K562 (cell line): ENCODE measurements around the gene TRIM62. TPM values are rescaled to one million over a fixed set of nuclear protein-coding genes. Genes with fewer than 3 reads are reported as not detected.

ENCODE experiments used
- CHD2 ChIP-seq: IDR thresholded peaks from 2 replicates; pipeline ENCODE4 v1.6.1; 2011; ENCODE audit warnings: low read depth, low read length
- ELK1 ChIP-seq: sonication (generic); formaldehyde crosslinking; IDR thresholded peaks from 2 replicates; pipeline ENCODE4 v1.8.1; 2022; ENCODE audit warnings: missing genetic modification reagents
- ELK3 ChIP-seq: fragments of 450-650 bp; formaldehyde crosslinking; IDR thresholded peaks from 2 replicates; pipeline ENCODE4 v1.4.0; 2020; ENCODE audit warnings: mild to moderate bottlenecking
- FOSL1 ChIP-seq: fragments of 200-800 bp; sonication (Bioruptor generic); conservative IDR thresholded peaks from 2 replicates; pipeline ENCODE4 v1.6.1; 2016; ENCODE audit warnings: missing genetic modification characterization, missing compliant biosample characterization
- GTF2F1 ChIP-seq: IDR thresholded peaks from 2 replicates; pipeline ENCODE4 v1.6.1; 2011; ENCODE audit warnings: low read depth, low read length, improper control_type of control experiment
- HMGXB4 ChIP-seq: sonication (generic); formaldehyde crosslinking; IDR thresholded peaks from 2 replicates; pipeline ENCODE4 v1.8.1; 2023; ENCODE audit warnings: mild to moderate bottlenecking, missing genetic modification reagents
- HNRNPL ChIP-seq: fragments of 200-400 bp; formaldehyde crosslinking; IDR thresholded peaks from 2 replicates; pipeline ENCODE4 v1.6.1; 2017; ENCODE audit warnings: low read depth, mild to moderate bottlenecking, low read length
- KAT8 ChIP-seq: fragments of 450-650 bp; IDR thresholded peaks from 2 replicates; pipeline ENCODE4 v1.6.1; 2016; ENCODE audit warnings: low read depth, mild to moderate bottlenecking
- MLX ChIP-seq, 2 experiments: fragments of 450-650 bp in 1 of 2; sonication (generic) in 1 of 2; formaldehyde crosslinking; conservative IDR thresholded peaks; 2 replicates each; pipeline versions ENCODE4 v1.4.0 to v1.8.1; 2020 to 2022; ENCODE audit warnings: mild to moderate bottlenecking in 1 of 2, missing genetic modification reagents in 1 of 2
- POLR2AphosphoS2 ChIP-seq: IDR thresholded peaks from 2 replicates; pipeline ENCODE4 v1.6.1; 2012; ENCODE audit warnings: low read length, improper control_type of control experiment
- SMAD1 ChIP-seq: fragments of 150-350 bp; IDR thresholded peaks from 2 replicates; pipeline ENCODE4 v1.6.1; 2014; ENCODE audit warnings: low read length, low read depth; ENCODE audit not compliant: partially characterized antibody
- SREBF1 ChIP-seq: fragments of 150-350 bp; IDR thresholded peaks from 2 replicates; pipeline ENCODE4 v1.6.1; 2014; ENCODE audit warnings: antibody characterized with exemption, low read depth, low read length, borderline replicate concordance
- SRSF1 ChIP-seq: fragments of 200-400 bp; formaldehyde crosslinking; IDR thresholded peaks from 2 replicates; pipeline ENCODE4 v1.6.1; 2017; ENCODE audit warnings: mild to moderate bottlenecking, low read depth, low read length, moderate library complexity
- SUPT5H ChIP-seq: fragments of 450-650 bp; IDR thresholded peaks from 2 replicates; pipeline ENCODE4 v1.6.1; 2016
- TGIF2 ChIP-seq: sonication (generic); formaldehyde crosslinking; IDR thresholded peaks from 2 replicates; pipeline ENCODE4 v1.8.1; 2022; ENCODE audit warnings: mild to moderate bottlenecking, missing genetic modification reagents, moderate library complexity
- THRB ChIP-seq: fragments of 450-650 bp; formaldehyde crosslinking; conservative IDR thresholded peaks from 2 replicates; pipeline ENCODE4 v1.4.0; 2022; ENCODE audit warnings: mild to moderate bottlenecking, missing genetic modification characterization
- TRIM28 ChIP-seq: fragments of 450-650 bp; IDR thresholded peaks from 2 replicates; pipeline ENCODE4 v1.6.1; 2017
- XRCC4 ChIP-seq: IDR thresholded peaks from one replicate; pipeline ENCODE4 v1.6.1; 2011; ENCODE audit not compliant: insufficient read depth, insufficient read length; ENCODE audit errors: extremely low read depth
- ZNF165 ChIP-seq: fragments of 250-450 bp; sonication (Bioruptor Pico); IDR thresholded peaks from 2 replicates; pipeline ENCODE4 v1.4.0; 2020; ENCODE audit warnings: borderline replicate concordance
- ZNF175 ChIP-seq: fragments of 200-800 bp; sonication (Bioruptor generic); IDR thresholded peaks from 2 replicates; pipeline ENCODE4 v1.6.1; 2016; ENCODE audit warnings: low read depth, mild to moderate bottlenecking, missing genetic modification characterization, missing compliant biosample characterization
- ZNF512 ChIP-seq: IDR thresholded peaks from 2 replicates; pipeline ENCODE4 v1.6.1; 2016; ENCODE audit warnings: missing genetic modification characterization, missing compliant biosample characterization
- polyA plus RNA-seq, 8 experiments: library from polyadenylated mRNA; depleted of rRNA in 4 of 8; stranded (reverse) in 5 of 8; unstranded in 3 of 8; fragments of >200 nt; fragmentation: Nextera tagmentation in 2 of 8; fragmentation: Illumina TruSeq in 1 of 8; extraction: Ambion mirVana in 2 of 8; extraction: Trizol in 1 of 8; gene quantifications; 2 replicates each; pipeline versions ENCODE4 v1.2.1 to v1.2.3, GENCODE V29; 2011 to 2014; ENCODE audit warnings: inconsistent platforms in 1 of 8, missing spikeins in 1 of 8
- total RNA-seq, 7 experiments: library from RNA; depleted of rRNA in 6 of 7; stranded (reverse); fragments of >200 nt in 6 of 7; fragmentation: Illumina TruSeq in 2 of 7; extraction: Trizol in 2 of 7; gene quantifications; 2 replicates each; pipeline versions ENCODE4 v1.2.1 to v1.2.3, GENCODE V29; 2011 to 2021; ENCODE audit warnings: low replicate concordance in 1 of 7

Gene TRIM62
- total and polyA plus RNA-seq, 9 of the 15 experiments (the other 6 are each of a cell fraction or from before 2014, with no cell fraction given) = 0.18 to 2.3 (median 0.52) TPM

GRCh38 chr1:33127001-33127823 lies 54.6 kb downstream of the TRIM62 start (continued):
- peak; percentile 54; the same call in 1 of the 2 replicates for TF ChIP-seq HMGXB4 (CRISPR knock-in tag)
- TF ChIP-seq THRB (CRISPR knock-in tag) = no peak
- no peak for TF ChIP-seq POLR2AphosphoS2
- TF ChIP-seq MLX (CRISPR knock-in tag; conservative IDR thresholded peaks at IDR 0.05) = no peak
- TF ChIP-seq ZNF175 = no peak
- TF ChIP-seq SUPT5H = peak; percentile 68; the same call in 1 of the 2 replicates
- no peak for TF ChIP-seq ZNF165 (CRISPR knock-in tag)
- no peak for TF ChIP-seq TGIF2
- no peak for TF ChIP-seq ELK1
- no peak for TF ChIP-seq XRCC4
- TF ChIP-seq ZNF512 (tag) = no peak
- TF ChIP-seq FOSL1 (tag) = peak; percentile 27
- TF ChIP-seq SREBF1 = no peak
- TF ChIP-seq TRIM28 = no peak
- TF ChIP-seq SRSF1 = no peak
- TF ChIP-seq GTF2F1 = no peak
- no peak for TF ChIP-seq ELK3 (CRISPR knock-in tag)
- no peak for TF ChIP-seq KAT8
- TF ChIP-seq SMAD1 = no peak
- no peak for TF ChIP-seq HNRNPL
- no peak for TF ChIP-seq CHD2
